D721Med (cell line): ENCODE measurements around the gene PRR16.
"Not testable (repeated sequence)": the region's sequence is repeated elsewhere in the genome, so short reads cannot be mapped to it uniquely, and the experiment has no call there.

Experiments
- DNase-seq: peaks from one replicate; pipeline ENCODE4 v3.0.0; 2011; ENCODE audit warnings: low spot score; ENCODE audit not compliant: insufficient read length
- FAIRE-seq: peaks from 2 replicates; lab custom pipeline; 2011; peaks lifted over from hg19 to GRCh38; lab: Jason Lieb, UNC
- CTCF ChIP-seq: IDR thresholded peaks from 2 replicates; pipeline ENCODE4 v1.5.1; 2012; ENCODE audit warnings: mild to moderate bottlenecking, control low read depth; ENCODE audit not compliant: insufficient read depth; ENCODE audit errors: missing control alignments

The PRR16 gene

GRCh38 chr5:120463991-120464626, at the start of gene PRR16:
Gene PRR16, plus strand, starts transcription at chr5:120464300.
- TF ChIP-seq CTCF, result peak; percentile 16
- DNase-seq (no peak), FAIRE-seq (no peak)

- DNase-seq (no peak), FAIRE-seq (no peak)
- TF ChIP-seq CTCF, result no peak
Observed at GRCh38 chr5:120415985-120416384, 48.1 kb upstream of the PRR16 start.

GRCh38 chr5:120419127-120419526, 45.0 kb upstream of the PRR16 start:
- no peak for DNase-seq
- TF ChIP-seq CTCF, result no peak
- no peak for FAIRE-seq

GRCh38 chr5:120426633-120427275, 37.3 kb upstream of the PRR16 start:
- FAIRE-seq, DNase-seq: not testable (repeated sequence)

- no peak for FAIRE-seq
- no peak for DNase-seq
- no peak for TF ChIP-seq CTCF
Observed at GRCh38 chr5:120430572-120430971, 33.5 kb upstream of the PRR16 start.

- FAIRE-seq, result no peak
- TF ChIP-seq CTCF, result no peak
- DNase-seq, result no peak
Observed at GRCh38 chr5:120432861-120433260, 31.2 kb upstream of the PRR16 start.

- no peak for TF ChIP-seq CTCF
- FAIRE-seq (no peak), DNase-seq (no peak)
Observed at GRCh38 chr5:120435129-120435528, 29.0 kb upstream of the PRR16 start.
